Left ventricle myocardium inferior (tissue), 1 donor: Measurements from ENCODE around the gene MID1IP1. TPM values are rescaled to one million over a fixed set of nuclear protein-coding genes. Genes with fewer than 3 reads are reported as not detected.
A peak's percentile ranks its signal among the peaks of the same experiment; 100 is the strongest.

Experiments used
- DNase-seq: peaks from one replicate; pipeline ENCODE4 v3.0.0-alpha.2; 2020
- H3K27ac ChIP-seq: fragments of 200-600 bp; replicated peaks from 2 replicates; pipeline ENCODE4 v1.8.0; 2021
- H3K27me3 ChIP-seq: fragments of 200-600 bp; 2 replicates; pipeline ENCODE4 v1.8.0; 2021; ENCODE audit warnings: low read depth
- H3K36me3 ChIP-seq: fragments of 200-600 bp; 2 replicates; pipeline ENCODE4 v1.8.0; 2021
- H3K4me1 ChIP-seq: fragments of 200-600 bp; 2 replicates; pipeline ENCODE4 v1.8.0; 2021
- H3K4me3 ChIP-seq: fragments of 200-600 bp; 2 replicates; pipeline ENCODE4 v1.8.0; 2021; ENCODE audit warnings: mild to moderate bottlenecking, moderate library complexity
- H3K9me3 ChIP-seq: fragments of 200-600 bp; replicated peaks from 2 replicates; pipeline ENCODE4 v1.8.0; 2021
- intact Hi-C: fragments of 100-400 bp; cut with micrococcal nuclease; formaldehyde crosslinking; loops from one replicate; pipeline ENCODE4 v1.11.0; 2022
- long read RNA-seq: library from polyadenylated mRNA; unstranded; transcript quantifications from one replicate; pipeline ENCODE4 v2.0.0, GENCODE V29; 2021
- total RNA-seq: library from RNA; stranded (reverse); fragmentation: NEBNext Ultra II Directional; extraction: Animal tissue kit (Norgen Biotek cat#: 25700); gene quantifications from one replicate; pipeline ENCODE4 v1.2.1, GENCODE V29; 2021
- TF ChIP-seq, protein P1 (sequence below): fragments of 200-600 bp; IDR thresholded peaks from 2 replicates; pipeline ENCODE4 v1.8.0; 2021; ENCODE audit warnings: antibody characterized with exemption, mild to moderate bottlenecking, borderline replicate concordance
- donor health status: DM: no; HTN: yes; CAD: no; lungs with severe emphysema.

Gene MID1IP1, protein sequence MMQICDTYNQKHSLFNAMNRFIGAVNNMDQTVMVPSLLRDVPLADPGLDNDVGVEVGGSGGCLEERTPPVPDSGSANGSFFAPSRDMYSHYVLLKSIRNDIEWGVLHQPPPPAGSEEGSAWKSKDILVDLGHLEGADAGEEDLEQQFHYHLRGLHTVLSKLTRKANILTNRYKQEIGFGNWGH
- total RNA-seq: 30.9 TPM
- long read RNA-seq, transcript MID1IP1-201 (2 exons, 2,536 nt): major isoform, 19 of 28 reads
- long read RNA-seq, partial matches to known transcripts: 8 of 28 reads
- long read RNA-seq, other reads (novel, unspliced or antisense): 0 of 28 reads

DNA sequence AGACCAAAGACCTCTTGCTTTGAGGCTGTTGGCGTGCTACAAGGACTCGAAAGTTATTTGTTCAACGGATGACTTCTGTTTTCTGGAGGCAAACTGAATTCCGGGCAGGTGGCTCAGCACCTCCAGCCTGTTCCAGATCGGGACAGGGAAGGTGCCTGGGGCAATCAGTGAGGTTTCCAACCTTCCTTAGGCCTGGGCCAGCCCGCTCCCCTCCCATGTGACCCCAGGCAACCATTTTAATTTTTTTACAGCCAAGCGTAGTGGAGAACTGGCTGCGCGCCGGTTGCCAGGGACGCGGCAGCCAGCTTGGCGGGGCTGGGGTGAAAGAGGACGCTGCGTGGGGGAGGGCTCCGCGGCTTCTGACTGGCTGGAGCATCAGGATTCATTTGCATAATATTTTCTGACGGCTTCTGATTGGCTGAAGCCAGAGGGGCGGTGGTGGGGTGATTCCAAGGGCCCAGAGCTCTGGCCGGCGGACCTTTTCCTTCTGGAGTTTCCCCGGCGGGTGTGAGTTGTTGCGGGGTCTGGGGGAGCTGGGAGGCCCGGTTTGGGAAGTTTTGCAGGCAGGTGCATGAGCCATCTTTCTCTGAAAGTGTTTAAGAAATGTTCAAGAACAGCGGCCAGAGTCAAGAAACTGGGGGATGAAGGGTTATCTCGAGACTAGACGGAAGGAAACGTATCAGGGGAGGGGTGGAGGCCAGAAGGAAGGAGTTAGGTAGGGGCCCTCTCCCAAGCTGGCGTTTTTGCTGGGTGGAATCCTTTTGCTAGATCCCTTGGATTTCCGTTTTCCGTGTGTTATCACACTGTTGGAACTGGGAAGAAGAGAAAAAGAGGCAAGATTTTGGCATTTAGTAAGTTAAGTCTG lies at the start of gene MID1IP1:
TSS of gene MID1IP1 (plus strand) at position 479 of the 865 bp plus-strand sequence. CDS start 3,488 bp downstream, outside the sequence.
- intact Hi-C loops: no loop called here
- DNase-seq: peak; percentile 92
- H3K4me1 ChIP-seq: peaks cover 19% of the 10 kb centered on the region
- H3K9me3 ChIP-seq: no peaks in the 10 kb centered on the region
- no peaks in the 10 kb centered on the region for H3K36me3 ChIP-seq
- H3K4me3 ChIP-seq: peak within 1 kb of the TSS; percentile 82
- no peaks in the 10 kb centered on the region for H3K27me3 ChIP-seq
- TF ChIP-seq, protein P1, sequence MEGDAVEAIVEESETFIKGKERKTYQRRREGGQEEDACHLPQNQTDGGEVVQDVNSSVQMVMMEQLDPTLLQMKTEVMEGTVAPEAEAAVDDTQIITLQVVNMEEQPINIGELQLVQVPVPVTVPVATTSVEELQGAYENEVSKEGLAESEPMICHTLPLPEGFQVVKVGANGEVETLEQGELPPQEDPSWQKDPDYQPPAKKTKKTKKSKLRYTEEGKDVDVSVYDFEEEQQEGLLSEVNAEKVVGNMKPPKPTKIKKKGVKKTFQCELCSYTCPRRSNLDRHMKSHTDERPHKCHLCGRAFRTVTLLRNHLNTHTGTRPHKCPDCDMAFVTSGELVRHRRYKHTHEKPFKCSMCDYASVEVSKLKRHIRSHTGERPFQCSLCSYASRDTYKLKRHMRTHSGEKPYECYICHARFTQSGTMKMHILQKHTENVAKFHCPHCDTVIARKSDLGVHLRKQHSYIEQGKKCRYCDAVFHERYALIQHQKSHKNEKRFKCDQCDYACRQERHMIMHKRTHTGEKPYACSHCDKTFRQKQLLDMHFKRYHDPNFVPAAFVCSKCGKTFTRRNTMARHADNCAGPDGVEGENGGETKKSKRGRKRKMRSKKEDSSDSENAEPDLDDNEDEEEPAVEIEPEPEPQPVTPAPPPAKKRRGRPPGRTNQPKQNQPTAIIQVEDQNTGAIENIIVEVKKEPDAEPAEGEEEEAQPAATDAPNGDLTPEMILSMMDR: no peak
- peak within 1 kb of the TSS; percentile 97 for H3K27ac ChIP-seq

DNA sequence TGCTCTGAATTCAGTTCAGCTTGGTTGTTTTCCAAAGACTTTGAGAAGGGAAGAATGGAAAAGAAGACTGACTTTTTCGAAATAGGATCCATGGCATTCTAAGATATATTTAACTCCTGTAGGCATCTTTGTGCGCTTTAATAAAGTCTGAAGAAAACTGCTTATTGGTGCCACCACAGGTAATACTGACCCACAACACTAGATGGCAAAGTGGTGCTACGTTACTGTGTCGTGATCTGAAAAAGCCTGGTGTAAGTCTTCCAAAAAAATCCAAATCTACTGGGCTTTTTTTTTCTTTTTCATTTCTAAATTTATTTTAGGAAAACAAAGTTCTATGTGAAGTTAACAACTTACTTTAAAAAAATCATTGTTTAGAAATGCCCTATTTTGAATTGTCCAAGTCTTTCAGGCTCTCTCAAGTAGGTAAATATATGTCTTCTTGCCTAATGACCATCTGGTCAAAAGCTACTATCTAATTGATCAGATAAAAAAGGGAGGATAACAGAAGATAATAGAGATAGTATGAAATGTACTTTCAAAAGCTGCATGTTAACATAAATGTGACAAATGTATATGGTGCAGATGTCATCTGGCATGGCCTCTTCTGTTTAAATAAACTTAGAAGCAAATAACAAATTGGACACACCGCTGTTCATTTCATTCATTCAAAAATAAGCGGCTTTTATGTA lies 47.0 kb upstream of the MID1IP1 start:
- no peaks in the 10 kb centered on the region for H3K4me1 ChIP-seq
- TF ChIP-seq, protein P1: peak; percentile 67
- intact Hi-C loops: no loop called here

DNA sequence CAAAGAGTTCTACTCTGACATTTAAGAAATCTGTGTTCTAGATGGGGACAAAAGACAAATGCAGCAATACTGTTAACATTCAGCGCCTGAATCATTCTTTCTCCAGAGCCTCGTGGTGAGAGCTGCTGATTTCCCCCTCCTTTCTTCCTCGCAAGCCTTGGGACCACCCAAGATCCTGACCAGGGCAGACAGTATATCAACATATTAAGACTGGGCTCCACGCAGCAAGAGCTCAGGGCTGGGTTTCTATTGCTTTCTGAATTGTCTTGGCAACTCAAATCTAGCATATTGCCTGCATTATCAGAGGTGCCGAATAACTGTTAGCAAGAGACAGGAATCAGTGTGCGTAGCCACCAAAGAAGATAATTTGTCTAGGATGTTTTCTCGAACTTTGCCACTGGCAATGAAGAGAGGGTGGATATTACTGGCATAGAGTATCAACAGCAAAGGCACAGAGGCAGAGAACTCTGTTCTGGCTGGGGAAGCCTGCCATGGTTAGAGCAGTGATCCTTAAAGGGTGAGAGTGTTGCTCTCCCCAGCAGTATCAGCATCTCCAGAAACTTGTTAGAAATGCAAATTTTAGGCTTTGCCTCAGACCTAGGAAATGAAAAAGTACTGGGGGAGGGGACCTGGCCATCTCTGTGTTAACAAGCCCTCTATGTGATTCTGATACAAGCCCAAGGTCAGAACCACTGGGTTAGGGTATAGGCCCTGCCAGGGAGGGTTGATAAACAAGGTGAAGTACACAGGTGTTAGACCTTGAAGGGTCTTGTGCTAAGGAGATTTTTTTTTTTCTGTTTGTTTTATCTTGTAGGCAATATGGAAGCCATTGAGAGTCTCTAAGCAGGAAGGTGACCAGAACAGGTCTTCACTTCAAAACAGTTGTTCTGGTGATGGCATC lies 46.2 kb upstream of the MID1IP1 start:
- DNase-seq: no peak
- H3K4me1 ChIP-seq: no peaks in the 10 kb centered on the region
- intact Hi-C loops: no loop called here
- TF ChIP-seq, protein P1: no peak
- H3K27me3 ChIP-seq: no peaks in the 10 kb centered on the region
- H3K36me3 ChIP-seq: no peaks in the 10 kb centered on the region
- H3K27ac ChIP-seq: no peak overlapping the region
- no peaks in the 10 kb centered on the region for H3K9me3 ChIP-seq
- no peak overlapping the region for H3K4me3 ChIP-seq

More for the DNA sequence above, 47.0 kb upstream of the MID1IP1 start:
- no peak for DNase-seq
- Histone ChIP-seq H3K4me3 (no peak overlapping the region), H3K27me3 (no peaks in the 10 kb centered on the region), H3K27ac (no peak overlapping the region), H3K9me3 (no peaks in the 10 kb centered on the region), H3K36me3 (no peaks in the 10 kb centered on the region)

DNA sequence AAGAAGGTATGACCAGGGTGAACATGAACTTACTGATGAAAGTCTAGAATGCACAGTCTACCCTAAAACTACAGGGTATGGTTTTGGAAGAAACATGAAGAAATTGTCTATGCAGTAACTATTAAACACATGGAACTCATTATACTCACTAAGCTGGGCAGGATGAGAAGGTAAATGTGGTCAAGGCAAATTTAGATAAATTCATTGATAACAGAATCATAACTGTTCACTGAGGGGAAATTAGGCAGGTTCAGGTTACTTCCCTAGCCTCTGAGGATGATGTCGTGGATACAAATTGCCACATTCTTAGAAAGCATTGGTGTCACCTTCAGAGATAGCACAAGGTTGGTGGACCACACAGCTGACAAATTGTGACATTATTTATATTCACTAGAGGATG lies 40.4 kb upstream of the MID1IP1 start:
- TF ChIP-seq, protein P1: no peak
- intact Hi-C loops: no loop called here
- no peaks in the 10 kb centered on the region for H3K36me3 ChIP-seq
- no peak for DNase-seq
- no peak overlapping the region for H3K27ac ChIP-seq
- no peaks in the 10 kb centered on the region for H3K4me1 ChIP-seq
- no peaks in the 10 kb centered on the region for H3K27me3 ChIP-seq
- H3K9me3 ChIP-seq: no peaks in the 10 kb centered on the region
- H3K4me3 ChIP-seq: no peak overlapping the region
